GM18505 (cell line): ENCODE measurements around the gene TCERG1L.

Experiments used
- ATAC-seq: cut with Tn5 transposase; IDR thresholded peaks from one replicate; pipeline ENCODE4 v1.9.1; 2021; ENCODE audit not compliant: unreplicated experiment
- POLR2A ChIP-seq: IDR thresholded peaks from 4 replicates; pipeline ENCODE4 v1.6.1; 2011; ENCODE audit warnings: borderline replicate concordance; ENCODE audit not compliant: insufficient read depth, insufficient read length; ENCODE audit errors: extremely low read depth

The TCERG1L gene

DNA sequence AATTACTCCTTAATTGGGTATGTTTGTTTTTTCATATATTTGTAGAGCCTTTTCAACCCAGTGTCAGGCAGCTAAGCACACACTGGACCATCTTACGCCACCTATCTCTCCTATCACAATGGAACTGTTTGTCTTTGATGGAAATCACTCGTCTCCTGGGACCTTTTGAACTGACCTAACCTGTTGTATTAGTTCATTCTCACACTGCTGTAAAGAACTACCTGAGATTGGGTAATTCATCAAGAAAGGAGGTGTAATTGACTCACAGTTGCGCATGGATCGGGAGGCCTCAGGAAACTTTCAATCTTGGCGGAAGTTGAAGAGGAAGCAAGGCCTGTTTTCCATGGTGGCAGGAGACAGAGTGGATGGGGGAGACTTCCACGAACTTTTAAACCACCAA, 182.0 kb downstream of the TCERG1L start:
- ATAC-seq: no peak
- no peak for TF ChIP-seq POLR2A

DNA sequence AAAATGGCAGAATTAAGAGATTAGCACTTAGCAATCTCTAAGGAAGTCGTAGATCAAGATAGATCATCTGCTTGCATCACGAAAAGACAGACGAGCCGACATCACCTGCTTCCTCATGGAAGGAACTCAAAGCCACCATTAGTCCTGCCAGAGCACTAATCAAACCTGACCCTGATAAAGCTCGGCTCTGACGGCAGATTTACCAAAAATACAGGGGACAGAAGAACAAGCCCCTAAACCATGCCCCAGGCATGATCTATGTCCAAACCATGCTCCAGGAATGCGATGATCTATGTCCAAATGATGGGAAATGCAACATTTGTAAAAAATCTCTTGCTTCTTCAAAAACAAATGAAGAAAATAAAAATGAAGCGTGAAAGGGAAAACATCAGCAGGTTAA, 182.8 kb downstream of the TCERG1L start:
- TF ChIP-seq POLR2A: no peak
- no peak for ATAC-seq

DNA sequence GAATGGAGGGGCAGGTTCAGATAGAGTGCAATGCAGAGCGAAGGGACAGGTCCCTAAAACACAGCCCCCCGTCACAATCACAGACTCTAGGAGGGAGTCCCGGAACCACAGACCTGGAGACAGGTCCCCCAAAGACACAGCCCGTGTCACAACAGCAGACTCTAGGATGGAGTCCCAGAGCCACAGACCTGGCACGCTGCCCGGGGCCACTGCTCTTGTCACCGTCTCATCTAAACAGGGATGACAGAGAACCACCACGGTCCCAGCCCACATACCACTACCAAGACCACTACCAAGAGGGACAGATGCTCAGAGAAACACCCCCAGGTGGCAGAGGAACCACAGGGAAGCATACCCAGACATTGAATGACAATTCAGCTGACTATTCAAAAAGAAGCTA, 183.9 kb downstream of the TCERG1L start:
- no peak for ATAC-seq
- no peak for TF ChIP-seq POLR2A

GRCh38 chr10:131127138-131127589, 184.4 kb downstream of the TCERG1L start:
- no peak for TF ChIP-seq POLR2A
- no peak for ATAC-seq

DNA sequence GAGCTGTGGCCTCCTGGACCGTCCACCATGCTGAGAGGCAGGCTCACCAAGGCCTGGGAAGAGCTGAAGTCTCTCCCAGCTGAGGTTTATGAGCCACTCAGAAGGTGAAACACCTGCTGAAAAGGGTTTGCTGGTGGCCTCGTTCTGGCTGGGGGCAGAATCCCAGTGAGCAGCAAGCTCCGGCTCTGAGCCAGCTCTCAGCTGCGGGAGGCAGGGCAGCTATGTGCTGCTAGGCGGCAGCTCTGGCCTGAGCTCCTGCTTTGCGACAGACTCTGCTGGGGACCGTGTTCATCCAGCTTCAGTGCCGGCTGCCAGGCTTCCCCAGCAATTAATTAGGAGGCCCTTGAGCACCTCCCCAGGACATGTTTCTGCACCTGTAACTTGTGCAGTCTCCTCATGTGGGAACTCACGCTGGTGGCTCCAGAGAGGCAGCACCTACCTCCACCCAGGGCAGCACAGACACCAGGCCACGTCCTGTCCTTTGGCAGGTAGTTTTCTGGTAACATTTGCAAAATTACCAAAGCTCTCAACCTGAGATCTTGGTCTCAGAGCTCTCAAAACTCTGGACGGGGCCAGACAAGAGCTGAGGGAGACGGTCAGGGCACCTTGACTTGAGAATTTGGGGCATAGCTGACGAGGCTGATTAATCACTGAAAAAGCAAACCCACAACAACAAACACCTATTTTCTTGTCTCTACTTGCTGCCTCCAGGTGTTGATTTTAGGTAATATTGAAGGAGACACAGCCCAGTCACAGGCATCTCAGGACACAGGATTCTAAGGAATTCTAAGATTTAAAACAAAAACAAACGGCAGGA, 185.0 kb downstream of the TCERG1L start:
- TF ChIP-seq POLR2A: no peak
- ATAC-seq: no peak

DNA sequence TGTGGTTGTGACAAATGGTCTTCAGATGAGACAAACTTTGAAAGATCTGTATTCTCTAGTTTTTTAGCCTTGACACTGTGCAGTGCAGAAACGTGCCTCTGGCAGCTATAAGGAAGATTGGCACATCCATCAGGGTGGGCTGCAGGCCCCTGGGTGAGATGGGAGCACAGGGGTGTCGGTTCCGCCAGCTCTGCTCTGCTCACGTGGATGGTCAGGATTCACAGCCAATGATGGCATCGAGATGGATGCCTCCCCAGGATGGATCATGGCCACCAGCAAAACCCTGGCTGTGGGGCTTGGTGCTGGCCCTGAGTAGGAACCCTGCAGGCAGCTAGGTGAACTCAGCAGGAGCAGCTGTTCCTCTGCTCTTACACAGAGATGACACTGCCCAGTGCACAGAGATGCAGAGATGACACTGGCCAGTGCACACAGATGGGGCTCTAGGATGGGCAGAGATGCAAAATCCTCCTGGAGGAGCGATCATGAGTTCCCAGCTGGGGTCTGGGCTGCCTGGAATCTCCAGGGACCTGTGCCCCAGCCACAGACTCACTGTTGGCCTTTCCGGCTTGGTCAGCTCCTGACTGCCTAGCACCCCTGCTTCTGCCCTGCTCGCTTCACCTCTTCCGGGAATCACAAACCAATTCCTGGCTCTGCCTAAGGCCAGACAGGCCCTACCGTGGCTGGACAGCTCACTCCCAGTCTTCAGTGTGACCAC, 185.9 kb downstream of the TCERG1L start:
- no peak for TF ChIP-seq POLR2A
- no peak for ATAC-seq

DNA sequence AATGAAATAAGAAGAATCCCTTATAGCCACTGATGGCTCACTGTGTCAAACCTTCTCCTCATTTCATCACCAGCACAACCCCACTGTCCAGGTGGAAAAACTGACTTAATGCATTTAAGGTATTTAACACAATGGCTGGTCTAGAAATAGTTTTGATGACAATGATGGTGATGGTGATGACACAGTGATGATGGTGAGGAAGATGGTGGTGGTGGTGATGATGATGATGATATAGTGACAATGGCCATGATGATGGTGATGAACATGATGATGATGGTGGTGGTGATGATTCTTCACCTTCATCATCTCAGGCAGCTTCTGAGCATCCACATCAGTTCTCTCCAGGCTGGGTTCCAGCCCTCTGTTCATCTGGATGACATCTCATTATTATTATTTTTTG, 186.6 kb downstream of the TCERG1L start:
- ATAC-seq: no peak
- TF ChIP-seq POLR2A: no peak

- TF ChIP-seq POLR2A: no peak
- no peak for ATAC-seq
Observed at GRCh38 chr10:131123496-131123895, 188.0 kb downstream of the TCERG1L start.

- ATAC-seq: no peak
Observed at GRCh38 chr10:131121511-131122035, 189.9 kb downstream of the TCERG1L start.

DNA sequence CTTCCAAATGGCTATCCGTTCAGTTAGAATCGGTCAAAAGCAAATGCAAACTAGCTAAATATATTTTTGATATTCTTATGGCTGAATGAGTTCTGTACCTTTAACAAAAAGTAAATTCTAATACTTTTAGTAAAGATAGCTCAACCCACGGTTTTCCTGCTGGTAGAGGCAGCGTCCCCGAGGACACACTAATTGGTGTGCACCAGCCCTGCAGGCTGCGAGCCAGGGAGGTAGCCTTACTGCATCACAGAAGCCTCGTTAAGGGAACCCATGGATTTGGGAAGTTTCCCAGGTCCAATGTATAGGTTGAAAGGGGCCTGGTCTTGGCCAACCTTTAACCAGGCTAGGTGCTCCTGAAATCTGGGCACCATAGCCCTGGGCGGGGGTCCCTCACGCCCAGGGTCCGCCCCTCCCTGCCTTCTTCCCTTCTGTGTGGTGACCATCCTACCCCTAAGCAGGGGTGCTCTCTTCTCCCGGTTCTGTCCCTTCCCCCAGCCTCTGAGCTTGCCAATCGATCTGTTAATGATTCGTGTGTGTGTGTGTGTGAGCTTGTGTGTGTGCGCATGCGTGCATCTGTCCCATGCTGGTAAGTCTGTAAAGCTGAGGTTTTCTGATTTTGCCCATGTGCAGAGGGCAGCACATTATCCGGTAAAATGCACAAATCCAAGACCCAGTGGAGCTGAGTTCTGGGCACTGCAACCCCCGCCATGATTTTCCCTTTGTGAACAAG, 191.7 kb downstream of the TCERG1L start:
- no peak for ATAC-seq
- no peak for TF ChIP-seq POLR2A

More at GRCh38 chr10:131121511-131122035, 189.9 kb downstream of the TCERG1L start:
- no peak for TF ChIP-seq POLR2A

DNA sequence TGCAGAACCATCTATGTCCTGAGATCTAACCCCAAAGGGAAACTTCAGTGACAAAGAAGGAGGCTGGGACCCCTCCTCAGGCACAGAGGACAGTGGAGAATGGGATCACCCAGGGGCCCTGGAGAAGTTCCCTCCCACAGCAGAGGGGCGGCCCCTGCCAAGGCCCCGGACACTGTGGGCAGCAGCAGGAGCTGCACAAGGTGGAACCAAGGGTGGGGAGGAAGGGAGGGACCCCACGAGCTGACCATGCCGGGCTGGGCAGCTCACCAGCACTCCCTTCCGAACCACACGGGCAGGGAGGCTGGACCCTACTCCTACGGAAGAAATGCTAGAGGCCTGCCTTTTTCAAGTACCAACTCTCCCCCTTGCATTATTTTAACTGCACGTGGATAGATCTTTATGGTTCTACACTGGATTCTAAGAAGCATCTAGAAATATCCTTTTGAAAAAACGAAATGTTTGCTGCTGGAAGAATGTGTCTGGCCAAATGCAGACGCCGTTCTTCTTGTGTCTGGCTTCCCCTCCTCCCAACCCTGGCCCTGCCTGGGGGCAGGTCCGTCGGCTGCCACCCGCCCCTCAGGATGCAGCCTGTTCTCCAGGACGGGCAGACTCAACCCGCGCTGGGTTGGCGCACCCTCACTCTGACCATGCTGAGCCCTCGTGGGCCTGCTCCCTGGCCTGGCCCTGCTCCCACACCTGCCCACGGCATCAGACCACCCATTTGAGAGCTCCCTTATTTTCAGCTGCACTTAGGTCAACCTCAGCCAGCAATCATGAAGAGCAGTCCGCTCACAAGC, 193.9 kb downstream of the TCERG1L start:
- TF ChIP-seq POLR2A: no peak
- no peak for ATAC-seq

GRCh38 chr10:131116991-131117375, 194.5 kb downstream of the TCERG1L start:
- no peak for ATAC-seq
- TF ChIP-seq POLR2A: no peak

- ATAC-seq: no peak
- no peak for TF ChIP-seq POLR2A
Observed at GRCh38 chr10:131116216-131116990, 195.1 kb downstream of the TCERG1L start.

DNA sequence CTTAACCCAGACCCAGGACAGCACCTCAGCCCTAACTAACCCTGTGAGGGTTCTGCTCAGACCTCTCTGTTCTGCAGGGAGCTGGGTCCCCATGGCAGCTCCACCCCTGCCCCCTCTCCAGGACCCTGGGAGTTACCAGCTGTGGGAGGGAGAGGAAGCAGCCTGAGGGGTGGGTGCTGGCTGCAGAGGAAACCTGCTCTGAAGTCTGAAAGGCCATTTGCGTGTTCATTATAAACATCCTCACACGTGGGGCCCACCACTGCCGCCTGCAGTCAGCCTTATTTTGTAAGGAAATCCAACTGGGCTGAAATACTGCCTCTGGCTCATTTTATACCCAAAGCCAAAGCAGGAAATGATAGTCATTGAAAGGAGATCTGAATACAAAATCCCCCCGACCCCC, 195.7 kb downstream of the TCERG1L start:
- no peak for ATAC-seq
- no peak for TF ChIP-seq POLR2A
